ENCODE data around the gene GFM1. TPM values are rescaled to one million over a fixed set of nuclear protein-coding genes. Genes with fewer than 3 reads are reported as not detected.

The GFM1 gene
- total RNA-seq, 1 donor from 2014 or later = 71.5 TPM

Small RNA genes within 50 kb of the gene (small RNA-seq; reads per million reads assigned to genes)
- gene AC025033.1 = not detected
- gene AC080013.6 = not detected

Other genes starting within 250 kb of the GFM1 start
- gene MLF1, start 73.3 kb upstream of the GFM1 start, total RNA-seq = 57.9 TPM
- 15.7 TPM for gene LXN, start 28.1 kb downstream of the GFM1 start, total RNA-seq
- gene RARRES1, start 87.9 kb downstream of the GFM1 start, total RNA-seq = 1.6 TPM
- gene MFSD1, start 157.5 kb downstream of the GFM1 start, total RNA-seq = 49.1 TPM